Measurements from ENCODE around the gene RUNX1. TPM values are rescaled to one million over a fixed set of nuclear protein-coding genes. Genes with fewer than 3 reads are reported as not detected.

Gene RUNX1
- total RNA-seq, 1 experiment from 2014 or later, result 0.52 TPM

DNA sequence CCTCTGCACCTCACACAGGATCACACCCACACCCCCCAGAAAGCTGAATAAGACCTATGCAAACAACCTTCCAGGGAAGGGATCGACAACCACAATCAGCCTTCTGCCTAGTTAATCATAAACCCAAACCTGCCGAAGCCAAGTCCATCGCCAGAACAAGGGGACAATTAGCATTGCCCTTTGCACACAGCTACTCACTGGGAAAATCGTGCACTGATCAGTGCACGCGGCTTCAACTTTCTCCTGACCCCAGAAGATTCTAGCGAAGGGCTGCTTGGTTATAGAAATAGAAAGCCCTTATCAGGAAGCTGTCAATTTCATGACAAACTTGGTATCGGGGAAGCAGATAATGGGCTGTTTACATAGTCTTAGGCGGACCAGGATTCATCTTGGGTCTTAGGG, 29.5 kb downstream of the RUNX1 start:
- no peak overlapping the region for H3K4me3 ChIP-seq (ENCODE audit: low read depth, low read length, poor library complexity, severe bottlenecking)
- no peak for DNase-seq (ENCODE audit: low spot score)
- ChIA-PET POLR2A (ENCODE audit: low non-redundant PET) (no interaction called here), CTCF (no interaction called here)
- BruUV-seq (replicated peaks), result no TSS peak
- no peaks in the 10 kb centered on the region for H3K4me1 ChIP-seq (ENCODE audit: insufficient read depth, low read length, poor library complexity, severe bottlenecking)
- TF ChIP-seq, protein P1, sequence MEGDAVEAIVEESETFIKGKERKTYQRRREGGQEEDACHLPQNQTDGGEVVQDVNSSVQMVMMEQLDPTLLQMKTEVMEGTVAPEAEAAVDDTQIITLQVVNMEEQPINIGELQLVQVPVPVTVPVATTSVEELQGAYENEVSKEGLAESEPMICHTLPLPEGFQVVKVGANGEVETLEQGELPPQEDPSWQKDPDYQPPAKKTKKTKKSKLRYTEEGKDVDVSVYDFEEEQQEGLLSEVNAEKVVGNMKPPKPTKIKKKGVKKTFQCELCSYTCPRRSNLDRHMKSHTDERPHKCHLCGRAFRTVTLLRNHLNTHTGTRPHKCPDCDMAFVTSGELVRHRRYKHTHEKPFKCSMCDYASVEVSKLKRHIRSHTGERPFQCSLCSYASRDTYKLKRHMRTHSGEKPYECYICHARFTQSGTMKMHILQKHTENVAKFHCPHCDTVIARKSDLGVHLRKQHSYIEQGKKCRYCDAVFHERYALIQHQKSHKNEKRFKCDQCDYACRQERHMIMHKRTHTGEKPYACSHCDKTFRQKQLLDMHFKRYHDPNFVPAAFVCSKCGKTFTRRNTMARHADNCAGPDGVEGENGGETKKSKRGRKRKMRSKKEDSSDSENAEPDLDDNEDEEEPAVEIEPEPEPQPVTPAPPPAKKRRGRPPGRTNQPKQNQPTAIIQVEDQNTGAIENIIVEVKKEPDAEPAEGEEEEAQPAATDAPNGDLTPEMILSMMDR (conservative IDR thresholded peaks at IDR 0.05; ENCODE audit: low read depth, low read length), result no peak
- TF ChIP-seq EZH2 (IDR thresholded peaks at IDR 0.05; ENCODE audit: borderline replicate concordance, low read depth, low read length, poor library complexity, severe bottlenecking), result no peak
- H3K27ac ChIP-seq (ENCODE audit: low read depth, low read length, poor library complexity, severe bottlenecking), result no peak overlapping the region
- H3K27me3 ChIP-seq (replicated peaks; ENCODE audit: insufficient read depth, low read depth, low read length, poor library complexity), result no peaks in the 10 kb centered on the region
- no peaks in the 10 kb centered on the region for H3K9me3 ChIP-seq (ENCODE audit: low read depth, low read length, poor library complexity, severe bottlenecking)
- no peaks in the 10 kb centered on the region for H3K36me3 ChIP-seq (ENCODE audit: insufficient read depth, low read length, poor library complexity, severe bottlenecking)
- intact Hi-C loops (cut with micrococcal nuclease; ENCODE audit: unreplicated experiment), result no loop called here

DNA sequence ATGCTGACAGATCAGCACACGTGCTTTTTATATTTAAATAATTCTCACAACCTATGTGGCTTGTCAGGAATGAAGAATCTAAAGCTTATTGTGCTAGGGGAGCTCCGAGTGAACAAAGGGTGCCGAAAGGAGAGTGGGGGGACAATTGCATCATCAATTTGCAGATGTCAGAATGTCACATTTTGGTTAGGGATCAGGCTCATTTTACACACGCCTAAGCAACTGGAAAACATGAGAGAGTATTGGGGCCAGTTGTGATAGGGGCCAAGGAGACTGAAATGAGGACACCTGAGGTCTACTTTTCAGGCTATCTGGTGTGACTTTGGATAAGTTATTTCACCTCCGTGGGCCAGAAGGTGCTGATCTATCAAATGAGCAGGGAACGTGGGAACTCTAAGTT, 31.8 kb downstream of the RUNX1 start:
- ChIA-PET CTCF (no interaction called here), POLR2A (ENCODE audit: low non-redundant PET) (no interaction called here)
- no peak overlapping the region for H3K27ac ChIP-seq (ENCODE audit: low read depth, low read length, poor library complexity, severe bottlenecking)
- no peak for TF ChIP-seq EZH2 (IDR thresholded peaks at IDR 0.05; ENCODE audit: borderline replicate concordance, low read depth, low read length, poor library complexity, severe bottlenecking)
- TF ChIP-seq, protein P1 (conservative IDR thresholded peaks at IDR 0.05; ENCODE audit: low read depth, low read length), result no peak
- no peaks in the 10 kb centered on the region for H3K36me3 ChIP-seq (ENCODE audit: insufficient read depth, low read length, poor library complexity, severe bottlenecking)
- peaks cover 14% of the 10 kb centered on the region for H3K27me3 ChIP-seq (replicated peaks; ENCODE audit: insufficient read depth, low read depth, low read length, poor library complexity)
- BruUV-seq (replicated peaks), result no TSS peak
- H3K4me1 ChIP-seq (ENCODE audit: insufficient read depth, low read length, poor library complexity, severe bottlenecking), result no peaks in the 10 kb centered on the region
- intact Hi-C loops (cut with micrococcal nuclease; ENCODE audit: unreplicated experiment), result no loop called here
- H3K9me3 ChIP-seq (ENCODE audit: low read depth, low read length, poor library complexity, severe bottlenecking), result no peaks in the 10 kb centered on the region
- DNase-seq (ENCODE audit: low spot score), result no peak
- H3K4me3 ChIP-seq (ENCODE audit: low read depth, low read length, poor library complexity, severe bottlenecking), result no peak overlapping the region

DNA sequence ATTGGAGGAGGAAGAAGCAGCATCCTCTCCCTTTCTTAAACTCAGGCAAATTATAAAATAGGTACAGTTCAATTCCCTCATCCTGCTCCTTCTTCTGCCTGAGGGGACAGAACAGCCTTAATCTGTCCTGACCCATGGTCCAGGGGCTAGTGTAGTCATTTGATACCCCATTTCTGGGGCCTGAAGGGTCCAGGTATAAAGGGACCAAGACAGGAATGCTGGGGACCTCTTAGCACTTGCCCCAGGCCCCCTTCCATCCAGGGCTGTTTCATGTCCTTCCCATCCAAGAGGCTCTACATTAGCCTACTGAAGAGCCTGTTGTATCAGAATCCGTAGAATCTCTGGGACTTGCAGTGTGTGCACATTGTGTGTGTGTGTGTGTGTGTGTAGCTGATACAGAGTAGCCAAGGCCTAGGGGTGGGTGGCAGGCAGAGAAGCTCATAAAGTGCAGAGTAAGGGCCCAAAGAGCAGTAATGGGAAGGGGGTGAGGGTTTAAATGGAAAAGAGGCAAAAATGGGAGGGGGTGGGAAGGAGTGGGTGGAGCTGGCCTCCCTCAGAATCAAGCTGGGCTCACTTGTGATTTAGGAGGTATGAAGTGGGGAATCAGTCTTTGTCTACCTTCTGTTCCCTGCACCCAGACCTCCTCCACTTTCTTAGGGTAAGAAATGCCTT, 32.4 kb downstream of the RUNX1 start:
- Histone ChIP-seq H3K9me3 (ENCODE audit: low read depth, low read length, poor library complexity, severe bottlenecking) (no peaks in the 10 kb centered on the region), H3K36me3 (ENCODE audit: insufficient read depth, low read length, poor library complexity, severe bottlenecking) (no peaks in the 10 kb centered on the region), H3K4me1 (ENCODE audit: insufficient read depth, low read length, poor library complexity, severe bottlenecking) (no peaks in the 10 kb centered on the region), H3K27ac (ENCODE audit: low read depth, low read length, poor library complexity, severe bottlenecking) (no peak overlapping the region), H3K27me3 (replicated peaks; ENCODE audit: insufficient read depth, low read depth, low read length, poor library complexity) (peaks cover 14% of the 10 kb centered on the region), H3K4me3 (ENCODE audit: low read depth, low read length, poor library complexity, severe bottlenecking) (no peak overlapping the region)
- DNase-seq (ENCODE audit: low spot score), result no peak
- POLR2A ChIA-PET (ENCODE audit: low non-redundant PET), result no interaction called here
- no TSS peak for BruUV-seq (replicated peaks)
- CTCF ChIA-PET, result no interaction called here
- TF ChIP-seq, protein P1 (conservative IDR thresholded peaks at IDR 0.05; ENCODE audit: low read depth, low read length), result no peak
- TF ChIP-seq EZH2 (IDR thresholded peaks at IDR 0.05; ENCODE audit: borderline replicate concordance, low read depth, low read length, poor library complexity, severe bottlenecking), result no peak
- intact Hi-C loops (cut with micrococcal nuclease; ENCODE audit: unreplicated experiment), result no loop called here

Measured in A673 (cell line).